ENCODE results near the gene NBPF10.
"Not testable (repeated sequence)": the region's sequence is repeated elsewhere in the genome, so short reads cannot be mapped to it uniquely, and the experiment has no call there.

The NBPF10 gene, protein sequence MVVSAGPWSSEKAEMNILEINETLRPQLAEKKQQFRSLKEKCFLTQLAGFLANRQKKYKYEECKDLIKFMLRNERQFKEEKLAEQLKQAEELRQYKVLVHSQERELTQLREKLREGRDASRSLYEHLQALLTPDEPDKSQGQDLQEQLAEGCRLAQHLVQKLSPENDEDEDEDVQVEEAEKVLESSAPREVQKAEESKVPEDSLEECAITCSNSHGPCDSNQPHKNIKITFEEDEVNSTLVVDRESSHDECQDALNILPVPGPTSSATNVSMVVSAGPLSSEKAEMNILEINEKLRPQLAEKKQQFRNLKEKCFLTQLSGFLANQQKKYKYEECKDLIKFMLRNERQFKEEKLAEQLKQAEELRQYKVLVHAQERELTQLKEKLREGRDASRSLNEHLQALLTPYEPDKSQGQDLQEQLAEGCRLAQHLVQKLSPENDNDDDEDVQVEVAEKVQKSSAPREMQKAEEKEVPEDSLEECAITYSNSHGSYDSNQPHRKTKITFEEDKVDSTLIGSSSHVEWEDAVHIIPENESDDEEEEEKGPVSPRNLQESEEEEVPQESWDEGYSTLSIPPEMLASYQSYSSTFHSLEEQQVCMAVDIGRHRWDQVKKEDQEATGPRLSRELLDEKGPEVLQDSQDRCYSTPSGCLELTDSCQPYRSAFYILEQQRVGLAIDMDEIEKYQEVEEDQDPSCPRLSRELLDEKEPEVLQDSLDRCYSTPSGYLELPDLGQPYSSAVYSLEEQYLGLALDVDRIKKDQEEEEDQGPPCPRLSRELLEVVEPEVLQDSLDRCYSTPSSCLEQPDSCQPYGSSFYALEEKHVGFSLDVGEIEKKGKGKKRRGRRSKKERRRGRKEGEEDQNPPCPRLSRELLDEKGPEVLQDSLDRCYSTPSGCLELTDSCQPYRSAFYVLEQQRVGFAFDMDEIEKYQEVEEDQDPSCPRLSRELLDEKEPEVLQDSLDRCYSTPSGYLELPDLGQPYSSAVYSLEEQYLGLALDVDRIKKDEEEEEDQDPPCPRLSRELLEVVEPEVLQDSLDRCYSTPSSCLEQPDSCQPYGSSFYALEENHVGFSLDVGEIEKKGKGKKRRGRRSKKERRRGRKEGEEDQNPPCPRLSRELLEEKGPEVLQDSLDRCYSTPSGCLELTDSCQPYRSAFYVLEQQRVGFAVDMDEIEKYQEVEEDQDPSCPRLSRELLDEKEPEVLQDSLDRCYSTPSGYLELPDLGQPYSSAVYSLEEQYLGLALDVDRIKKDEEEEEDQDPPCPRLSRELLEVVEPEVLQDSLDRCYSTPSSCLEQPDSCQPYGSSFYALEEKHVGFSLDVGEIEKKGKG (N-terminal part only)

DNA sequence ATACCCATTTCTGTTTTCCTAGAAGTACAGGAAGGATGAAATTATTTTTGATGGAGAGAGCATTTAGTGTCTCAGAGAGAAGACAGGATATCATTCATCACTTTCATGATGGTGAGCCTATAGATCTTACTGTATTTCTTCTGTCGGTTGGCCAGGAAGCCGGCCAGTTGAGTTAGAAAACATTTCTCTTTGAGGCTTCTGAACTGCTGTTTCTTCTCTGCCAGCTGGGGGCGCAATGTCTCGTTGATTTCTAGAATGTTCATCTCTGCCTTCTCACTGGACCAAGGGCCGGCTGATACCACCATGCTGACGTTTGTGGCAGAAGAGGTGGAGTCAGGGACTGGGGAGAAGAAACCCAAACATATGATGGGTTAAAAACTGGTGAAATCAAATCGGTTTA, at the start of gene NBPF10:
NBPF10 (minus strand) TSS at position 340 of the 400 bp plus-strand sequence; CDS start at position 305, 35 bp downstream.
- DNase-seq, result not testable (repeated sequence)

DNA sequence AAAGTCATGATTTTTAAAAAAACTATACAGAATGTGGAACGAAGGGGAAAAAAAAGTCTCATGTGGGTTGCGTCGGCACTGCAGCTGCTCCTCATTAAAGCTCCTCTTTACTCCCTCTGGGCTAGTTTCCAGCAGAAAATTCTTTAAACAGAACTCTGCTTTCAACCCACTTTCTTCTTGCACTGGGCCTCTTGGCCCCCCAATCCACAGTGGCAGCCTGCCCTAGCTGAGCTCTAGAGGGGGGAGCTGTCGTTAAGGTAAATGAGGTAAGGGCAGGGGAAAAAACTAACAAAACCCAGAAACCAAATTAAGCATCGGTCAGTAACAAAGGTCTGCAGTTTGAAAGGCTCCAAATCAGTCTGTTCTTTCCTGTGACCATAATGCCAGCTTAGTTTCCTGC, 29.9 kb upstream of the NBPF10 start:
- not testable (repeated sequence) for DNase-seq

GRCh38 chr1:146167740-146168139, 23.1 kb upstream of the NBPF10 start:
- DNase-seq, result not testable (repeated sequence)

GRCh38 chr1:146167273-146167672, 22.7 kb upstream of the NBPF10 start:
- not testable (repeated sequence) for DNase-seq
